GM18519 (cell line): ENCODE results near the gene ZNF385B.

Experiments
- ATAC-seq: cut with Tn5 transposase; IDR thresholded peaks from one replicate; pipeline ENCODE4 v1.9.1; 2021; ENCODE audit warnings: mild to moderate bottlenecking, moderate library complexity; ENCODE audit not compliant: unreplicated experiment, low FRiP score

Gene ZNF385B

GRCh38 chr2:179595284-179595683 lies 266.1 kb downstream of the ZNF385B start:
- no peak for ATAC-seq

- no peak for ATAC-seq
Measured at GRCh38 chr2:179594268-179595112, 266.9 kb downstream of the ZNF385B start.

GRCh38 chr2:179593323-179593722 lies 268.1 kb downstream of the ZNF385B start:
- no peak for ATAC-seq

- no peak for ATAC-seq
Measured at GRCh38 chr2:179592167-179592936, 269.1 kb downstream of the ZNF385B start.

- ATAC-seq, result no peak
Measured at GRCh38 chr2:179591690-179592089, 269.7 kb downstream of the ZNF385B start.

GRCh38 chr2:179588486-179589145 lies 272.8 kb downstream of the ZNF385B start:
- ATAC-seq, result no peak

- ATAC-seq, result no peak
Measured at GRCh38 chr2:179584760-179585159, 276.7 kb downstream of the ZNF385B start.

- ATAC-seq, result no peak
Measured at GRCh38 chr2:179581605-179582004, 279.8 kb downstream of the ZNF385B start.

GRCh38 chr2:179580378-179581146 lies 280.9 kb downstream of the ZNF385B start:
- no peak for ATAC-seq

- no peak for ATAC-seq
Measured at GRCh38 chr2:179579800-179580199, 281.6 kb downstream of the ZNF385B start.

- no peak for ATAC-seq
Measured at GRCh38 chr2:179578171-179578916, 283.1 kb downstream of the ZNF385B start.

- no peak for ATAC-seq
Measured at GRCh38 chr2:179574061-179574519, 287.3 kb downstream of the ZNF385B start.

- no peak for ATAC-seq
Measured at GRCh38 chr2:179572544-179572943, 288.9 kb downstream of the ZNF385B start.

- no peak for ATAC-seq
Measured at GRCh38 chr2:179571721-179572120, 289.7 kb downstream of the ZNF385B start.

GRCh38 chr2:179571252-179571651 lies 290.2 kb downstream of the ZNF385B start:
- ATAC-seq, result no peak

GRCh38 chr2:179569831-179570233 lies 291.6 kb downstream of the ZNF385B start:
- ATAC-seq, result no peak

- no peak for ATAC-seq
Measured at GRCh38 chr2:179565807-179566206, 295.6 kb downstream of the ZNF385B start.

- no peak for ATAC-seq
Measured at GRCh38 chr2:179562330-179562885, 299.0 kb downstream of the ZNF385B start.

GRCh38 chr2:179561702-179562101 lies 299.7 kb downstream of the ZNF385B start:
- no peak for ATAC-seq
